Neural cell (in vitro differentiated cells): ENCODE measurements around the gene PAEP. TPM values are rescaled to one million over a fixed set of nuclear protein-coding genes. Genes with fewer than 3 reads are reported as not detected.

ENCODE experiments used
- H2AFZ ChIP-seq: fragments of 200-600, 300-800 bp; sonication (generic), shearing (Covaris generic); 2 replicates; pipeline ENCODE4 v1.6.0; 2014; ENCODE audit warnings: low read depth, mild to moderate bottlenecking, antibody characterized with exemption, low read length, moderate library complexity
- H3F3A ChIP-seq: fragments of 200-600 bp; shearing (Covaris generic); 2 replicates; pipeline ENCODE4 v1.6.1; 2016; ENCODE audit warnings: mild to moderate bottlenecking, moderate library complexity, mixed read lengths, antibody characterized with exemption, low read length; ENCODE audit not compliant: insufficient read depth, poor library complexity, severe bottlenecking
- H3K27ac ChIP-seq: fragments of 200-600, 300-800 bp; sonication (generic), shearing (Covaris generic); 2 replicates; pipeline ENCODE4 v1.5.1; 2014; ENCODE audit warnings: mild to moderate bottlenecking, low read length, moderate library complexity
- H3K27me3 ChIP-seq: fragments of 300-800, 200-600 bp; sonication (generic), shearing (Covaris generic); 2 replicates; pipeline ENCODE4 v1.6.0; 2014; ENCODE audit warnings: mild to moderate bottlenecking, low read depth, low read length, moderate library complexity; ENCODE audit not compliant: insufficient read depth
- H3K36me3 ChIP-seq: fragments of 300-800, 200-600 bp; sonication (generic), shearing (Covaris generic); 2 replicates; pipeline ENCODE4 v1.5.1; 2014; ENCODE audit warnings: mild to moderate bottlenecking, antibody characterized with exemption, low read length, moderate library complexity; ENCODE audit not compliant: insufficient read depth
- H3K4me2 ChIP-seq: fragments of 300-800, 200-600 bp; sonication (generic), shearing (Covaris generic); 2 replicates; pipeline ENCODE4 v1.6.0; 2014; ENCODE audit warnings: mild to moderate bottlenecking, low read length
- H3K4me3 ChIP-seq: fragments of 300-800, 200-600 bp; sonication (generic), shearing (Covaris generic); 2 replicates; pipeline ENCODE4 v1.5.1; 2014; ENCODE audit warnings: mild to moderate bottlenecking, low read length, moderate library complexity
- H3K79me2 ChIP-seq: fragments of 200-600 bp; shearing (Covaris generic); replicated peaks from 2 replicates; pipeline ENCODE4 v1.6.0; 2014; ENCODE audit warnings: mild to moderate bottlenecking, low read length, moderate library complexity; ENCODE audit not compliant: insufficient read depth
- H3K9ac ChIP-seq: fragments of 300-800, 200-600 bp; sonication (generic), shearing (Covaris generic); 2 replicates; pipeline ENCODE4 v1.6.1; 2016; ENCODE audit warnings: mild to moderate bottlenecking, low read length, mixed read lengths
- H3K9me2 ChIP-seq: fragments of 200-600 bp; shearing (Covaris generic); 2 replicates; pipeline ENCODE4 v1.6.1; 2016; ENCODE audit warnings: mild to moderate bottlenecking, low read length, mixed read lengths; ENCODE audit not compliant: insufficient read depth
- H3K9me3 ChIP-seq: fragments of 200-600, 300-800 bp; sonication (generic), shearing (Covaris generic); 2 replicates; pipeline ENCODE4 v1.6.1; 2016; ENCODE audit warnings: mild to moderate bottlenecking, mixed run types, low read length, moderate library complexity, mixed read lengths
- H4K20me1 ChIP-seq: fragments of 200-600 bp; shearing (Covaris generic); 2 replicates; pipeline ENCODE4 v1.6.1; 2016; ENCODE audit warnings: mild to moderate bottlenecking, mixed run types; ENCODE audit not compliant: insufficient read depth
- EP300 ChIP-seq: fragments of 450-650 bp; conservative IDR thresholded peaks from 2 replicates; pipeline ENCODE4 v1.6.1; 2014; ENCODE audit warnings: antibody characterized with exemption, mild to moderate bottlenecking, moderate library complexity; ENCODE audit not compliant: poor library complexity, severe bottlenecking
- EZH2 ChIP-seq: fragments of 200-600, 300-800 bp; shearing (Covaris generic), sonication (generic); IDR thresholded peaks from 2 replicates; pipeline ENCODE4 v1.6.1; 2014; ENCODE audit warnings: antibody characterized with exemption, low read length, borderline replicate concordance, mild to moderate bottlenecking; ENCODE audit not compliant: insufficient read depth, poor library complexity, severe bottlenecking
- MXI1 ChIP-seq: fragments of 450-650 bp; conservative IDR thresholded peaks from 2 replicates; pipeline ENCODE4 v1.6.1; 2014; ENCODE audit warnings: antibody characterized with exemption, mild to moderate bottlenecking; ENCODE audit not compliant: poor library complexity, severe bottlenecking
- POLR2AphosphoS5 ChIP-seq: IDR thresholded peaks from 2 replicates; pipeline ENCODE4 v1.6.1; 2012
- RAD21 ChIP-seq: fragments of 450-650 bp; conservative IDR thresholded peaks from 2 replicates; pipeline ENCODE4 v1.6.1; 2014; ENCODE audit warnings: antibody characterized with exemption, mild to moderate bottlenecking, moderate library complexity
- SMC3 ChIP-seq: fragments of 450-650 bp; conservative IDR thresholded peaks from 2 replicates; pipeline ENCODE4 v1.6.1; 2014; ENCODE audit warnings: antibody characterized with exemption, mild to moderate bottlenecking, moderate library complexity; ENCODE audit not compliant: poor library complexity
- TAF1 ChIP-seq: IDR thresholded peaks from 2 replicates; pipeline ENCODE4 v1.6.1; 2012; ENCODE audit warnings: low read depth
- polyA plus RNA-seq: library from polyadenylated mRNA; depleted of rRNA; stranded (reverse); fragments of >200 nt; gene quantifications from 2 replicates; pipeline ENCODE4 v1.2.3, GENCODE V29; 2014
- TF ChIP-seq, protein P1 (sequence below): IDR thresholded peaks from 2 replicates; pipeline ENCODE4 v1.6.1; 2012; ENCODE audit warnings: borderline replicate concordance
- TF ChIP-seq, protein P2 (sequence below): fragments of 450-650 bp; IDR thresholded peaks from 2 replicates; pipeline ENCODE4 v1.5.1; 2014; ENCODE audit warnings: antibody characterized with exemption, mild to moderate bottlenecking, moderate library complexity; ENCODE audit not compliant: poor library complexity, severe bottlenecking

The PAEP gene
- polyA plus RNA-seq, 1 donor from 2014 or later = not detected

DNA sequence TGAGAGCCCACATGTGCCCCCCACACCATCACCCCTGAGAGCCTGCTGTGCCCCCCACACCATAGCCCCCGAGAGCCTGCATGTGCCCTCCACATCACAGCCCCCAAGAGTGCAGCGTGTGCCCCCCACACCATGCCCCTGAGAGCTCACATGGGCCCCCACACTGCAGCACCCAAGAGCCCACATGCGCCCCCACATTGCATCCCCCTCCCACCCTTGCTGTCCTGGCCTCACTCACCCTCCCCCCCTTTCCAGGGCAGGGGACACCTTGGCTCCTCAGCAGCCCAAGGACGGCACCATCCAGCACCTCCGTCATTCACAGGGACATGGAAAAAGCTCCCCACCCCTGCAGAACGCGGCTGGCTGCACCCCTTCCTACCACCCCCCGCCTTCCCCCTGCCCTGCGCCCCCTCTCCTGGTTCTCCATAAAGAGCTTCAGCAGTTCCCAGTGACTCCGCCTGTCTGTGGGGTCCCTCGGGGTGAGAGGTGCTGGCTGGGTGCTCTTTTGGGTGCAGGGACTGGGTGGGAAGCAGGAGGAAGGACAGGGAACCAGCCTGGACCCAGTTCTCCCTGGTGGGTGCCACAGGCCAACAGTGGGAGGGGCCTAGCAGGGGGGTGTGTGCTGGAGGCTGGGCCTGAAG is 35.3 kb upstream of the PAEP start:
- H3K4me3 ChIP-seq = no peak overlapping the region
- H3K4me2 ChIP-seq = no peak overlapping the region
- H3K79me2 ChIP-seq = no peaks in the 10 kb centered on the region
- no peak overlapping the region for H3K9ac ChIP-seq
- no peaks in the 10 kb centered on the region for H3K9me3 ChIP-seq
- no peaks in the 10 kb centered on the region for H4K20me1 ChIP-seq
- no peak overlapping the region for H3K27ac ChIP-seq
- no peak for TF ChIP-seq SMC3
- no peak for TF ChIP-seq EZH2
- TF ChIP-seq EP300 = no peak
- TF ChIP-seq, protein P1, sequence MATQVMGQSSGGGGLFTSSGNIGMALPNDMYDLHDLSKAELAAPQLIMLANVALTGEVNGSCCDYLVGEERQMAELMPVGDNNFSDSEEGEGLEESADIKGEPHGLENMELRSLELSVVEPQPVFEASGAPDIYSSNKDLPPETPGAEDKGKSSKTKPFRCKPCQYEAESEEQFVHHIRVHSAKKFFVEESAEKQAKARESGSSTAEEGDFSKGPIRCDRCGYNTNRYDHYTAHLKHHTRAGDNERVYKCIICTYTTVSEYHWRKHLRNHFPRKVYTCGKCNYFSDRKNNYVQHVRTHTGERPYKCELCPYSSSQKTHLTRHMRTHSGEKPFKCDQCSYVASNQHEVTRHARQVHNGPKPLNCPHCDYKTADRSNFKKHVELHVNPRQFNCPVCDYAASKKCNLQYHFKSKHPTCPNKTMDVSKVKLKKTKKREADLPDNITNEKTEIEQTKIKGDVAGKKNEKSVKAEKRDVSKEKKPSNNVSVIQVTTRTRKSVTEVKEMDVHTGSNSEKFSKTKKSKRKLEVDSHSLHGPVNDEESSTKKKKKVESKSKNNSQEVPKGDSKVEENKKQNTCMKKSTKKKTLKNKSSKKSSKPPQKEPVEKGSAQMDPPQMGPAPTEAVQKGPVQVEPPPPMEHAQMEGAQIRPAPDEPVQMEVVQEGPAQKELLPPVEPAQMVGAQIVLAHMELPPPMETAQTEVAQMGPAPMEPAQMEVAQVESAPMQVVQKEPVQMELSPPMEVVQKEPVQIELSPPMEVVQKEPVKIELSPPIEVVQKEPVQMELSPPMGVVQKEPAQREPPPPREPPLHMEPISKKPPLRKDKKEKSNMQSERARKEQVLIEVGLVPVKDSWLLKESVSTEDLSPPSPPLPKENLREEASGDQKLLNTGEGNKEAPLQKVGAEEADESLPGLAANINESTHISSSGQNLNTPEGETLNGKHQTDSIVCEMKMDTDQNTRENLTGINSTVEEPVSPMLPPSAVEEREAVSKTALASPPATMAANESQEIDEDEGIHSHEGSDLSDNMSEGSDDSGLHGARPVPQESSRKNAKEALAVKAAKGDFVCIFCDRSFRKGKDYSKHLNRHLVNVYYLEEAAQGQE = no peak
- no peak for TF ChIP-seq TAF1
- TF ChIP-seq RAD21 = no peak
- TF ChIP-seq MXI1 = no peak
- TF ChIP-seq POLR2AphosphoS5 = no peak
- TF ChIP-seq, protein P2, sequence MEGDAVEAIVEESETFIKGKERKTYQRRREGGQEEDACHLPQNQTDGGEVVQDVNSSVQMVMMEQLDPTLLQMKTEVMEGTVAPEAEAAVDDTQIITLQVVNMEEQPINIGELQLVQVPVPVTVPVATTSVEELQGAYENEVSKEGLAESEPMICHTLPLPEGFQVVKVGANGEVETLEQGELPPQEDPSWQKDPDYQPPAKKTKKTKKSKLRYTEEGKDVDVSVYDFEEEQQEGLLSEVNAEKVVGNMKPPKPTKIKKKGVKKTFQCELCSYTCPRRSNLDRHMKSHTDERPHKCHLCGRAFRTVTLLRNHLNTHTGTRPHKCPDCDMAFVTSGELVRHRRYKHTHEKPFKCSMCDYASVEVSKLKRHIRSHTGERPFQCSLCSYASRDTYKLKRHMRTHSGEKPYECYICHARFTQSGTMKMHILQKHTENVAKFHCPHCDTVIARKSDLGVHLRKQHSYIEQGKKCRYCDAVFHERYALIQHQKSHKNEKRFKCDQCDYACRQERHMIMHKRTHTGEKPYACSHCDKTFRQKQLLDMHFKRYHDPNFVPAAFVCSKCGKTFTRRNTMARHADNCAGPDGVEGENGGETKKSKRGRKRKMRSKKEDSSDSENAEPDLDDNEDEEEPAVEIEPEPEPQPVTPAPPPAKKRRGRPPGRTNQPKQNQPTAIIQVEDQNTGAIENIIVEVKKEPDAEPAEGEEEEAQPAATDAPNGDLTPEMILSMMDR = no peak
- no peaks in the 10 kb centered on the region for H3K36me3 ChIP-seq
- no peaks in the 10 kb centered on the region for H3K9me2 ChIP-seq
- no peaks in the 10 kb centered on the region for H3F3A ChIP-seq
- H2AFZ ChIP-seq = no peak overlapping the region
- no peaks in the 10 kb centered on the region for H3K27me3 ChIP-seq

DNA sequence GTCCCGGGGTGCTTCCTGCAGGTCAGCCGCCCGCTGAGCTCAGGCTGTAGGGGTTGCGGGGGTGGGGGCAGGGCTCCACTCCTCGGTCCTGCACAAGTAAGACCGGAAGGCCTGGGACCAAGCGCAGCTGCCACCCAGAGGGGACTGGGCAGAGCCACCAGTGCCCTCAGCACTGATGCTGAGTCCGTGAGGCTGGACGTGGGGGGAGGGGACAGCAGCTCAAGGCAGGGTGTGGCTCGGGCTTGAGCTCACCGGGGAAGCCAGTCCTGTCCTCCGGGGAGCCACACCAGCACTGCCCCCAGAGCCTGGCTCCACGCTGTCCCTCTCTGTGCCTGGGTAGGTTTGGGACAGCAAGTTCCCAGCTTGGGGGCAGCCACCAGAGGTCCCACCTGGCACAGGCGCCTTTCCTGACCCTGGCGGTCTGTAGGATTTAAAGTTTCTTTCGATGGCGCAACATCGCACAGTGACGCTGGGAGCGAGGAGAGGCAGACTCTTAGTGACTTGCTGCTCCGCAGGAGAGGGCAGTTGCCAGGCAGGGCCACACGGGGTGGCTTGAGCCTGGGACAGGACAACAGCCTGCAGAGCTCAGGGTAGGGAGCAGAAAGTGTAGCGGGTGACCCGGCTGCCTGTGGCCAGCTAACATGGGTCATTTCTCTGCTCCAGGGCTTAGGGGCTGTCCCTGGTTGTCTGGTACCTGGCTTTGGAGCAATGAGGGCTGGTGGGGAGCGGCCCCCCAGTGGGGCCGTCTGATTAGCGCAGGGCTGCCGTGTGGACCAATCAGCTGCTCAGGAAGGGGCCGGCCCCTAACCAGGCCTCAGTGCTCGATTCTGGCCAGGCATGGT is 34.6 kb upstream of the PAEP start:
- H3K4me2 ChIP-seq = no peak overlapping the region
- no peak overlapping the region for H3K27ac ChIP-seq
- H3K9me3 ChIP-seq = no peaks in the 10 kb centered on the region
- no peak overlapping the region for H3K4me3 ChIP-seq
- no peaks in the 10 kb centered on the region for H3K9me2 ChIP-seq
- no peaks in the 10 kb centered on the region for H3K36me3 ChIP-seq
- TF ChIP-seq TAF1 = no peak
- TF ChIP-seq SMC3 = no peak
- TF ChIP-seq POLR2AphosphoS5 = no peak
- TF ChIP-seq, protein P2 = no peak
- no peak for TF ChIP-seq MXI1
- TF ChIP-seq EP300 = no peak
- TF ChIP-seq, protein P1 = no peak
- TF ChIP-seq RAD21 = no peak
- no peak for TF ChIP-seq EZH2
- no peaks in the 10 kb centered on the region for H4K20me1 ChIP-seq
- no peak overlapping the region for H2AFZ ChIP-seq
- no peaks in the 10 kb centered on the region for H3K79me2 ChIP-seq
- no peaks in the 10 kb centered on the region for H3K27me3 ChIP-seq
- no peak overlapping the region for H3K9ac ChIP-seq
- H3F3A ChIP-seq = no peaks in the 10 kb centered on the region
